PC-3 (cell line): ENCODE measurements around the gene DUS1L. TPM values are rescaled to one million over a fixed set of nuclear protein-coding genes. Genes with fewer than 3 reads are reported as not detected.

Source experiments
- ATAC-seq: fragments of 200-7000 bp; cut with Tn5 transposase; 2 replicates; pipeline ENCODE4 v1.9.1; 2020; ENCODE audit warnings: mild to moderate bottlenecking, moderate library complexity
- BruUV-seq: library from RNA; stranded (reverse); fragments of 400-500 nt; replicated peaks from 2 replicates; lab custom pipeline; 2021; lab: Mats Ljungman, UMichigan
- CTCF ChIA-PET: fragments of 300-600 bp; sonication (Branson Sonifier 250); formaldehyde crosslinking; loops from one replicate; lab custom pipeline; 2022; ENCODE audit warnings: antibody characterized with exemption; lab: Charles Lee
- POLR2A ChIA-PET: fragments of 300-600 bp; sonication (Branson Sonifier 250); formaldehyde crosslinking; loops from one replicate; lab custom pipeline; 2022; ENCODE audit warnings: antibody characterized with exemption; ENCODE audit not compliant: unreplicated experiment; lab: Charles Lee
- DNase-seq: peaks from one replicate; pipeline ENCODE4 v3.0.0-alpha.2; 2015
- H2AFZ ChIP-seq: fragments of 300-600 bp; sonication (generic); 2 replicates; pipeline ENCODE4 v1.6.0; 2016; ENCODE audit warnings: antibody characterized with exemption, low read length
- H3F3A ChIP-seq: fragments of 300-600 bp; sonication (generic); one replicate; pipeline ENCODE4 v1.6.0; 2017; ENCODE audit warnings: antibody characterized with exemption, low read length, control low read depth, mild to moderate bottlenecking; ENCODE audit not compliant: unreplicated experiment
- H3K27ac ChIP-seq: fragments of 300-600 bp; sonication (generic); 2 replicates; pipeline ENCODE4 v1.5.1; 2016; ENCODE audit warnings: mild to moderate bottlenecking, low read length
- H3K27me3 ChIP-seq: fragments of 300-600 bp; sonication (generic); 2 replicates; pipeline ENCODE4 v1.6.1; 2016; ENCODE audit warnings: low read length, mixed read lengths
- H3K36me3 ChIP-seq: fragments of 300-600 bp; sonication (generic); 2 replicates; pipeline ENCODE4 v1.6.1; 2016; ENCODE audit warnings: low read depth, mixed run types, low read length, mixed read lengths
- H3K4me1 ChIP-seq: fragments of 300-600 bp; sonication (generic); 2 replicates; pipeline ENCODE4 v1.5.1; 2016; ENCODE audit warnings: low read length; ENCODE audit not compliant: insufficient read depth
- H3K4me2 ChIP-seq: fragments of 300-600 bp; sonication (generic); 2 replicates; pipeline ENCODE4 v1.6.0; 2016; ENCODE audit warnings: low read length
- H3K4me3 ChIP-seq: fragments of 300-600 bp; sonication (generic); 2 replicates; pipeline ENCODE4 v1.5.1; 2016; ENCODE audit warnings: mild to moderate bottlenecking, low read length, mixed read lengths
- H3K79me2 ChIP-seq: fragments of 300-600 bp; sonication (generic); 2 replicates; pipeline ENCODE4 v1.6.1; 2017; ENCODE audit warnings: low read length, mixed read lengths
- H3K9ac ChIP-seq: fragments of 300-600 bp; sonication (generic); 2 replicates; pipeline ENCODE4 v1.6.0; 2016; ENCODE audit warnings: mild to moderate bottlenecking, low read length
- H3K9me2 ChIP-seq: fragments of 300-600 bp; sonication (generic); replicated peaks from 2 replicates; pipeline ENCODE4 v1.6.1; 2016; ENCODE audit warnings: mixed run types, low read length, mixed read lengths
- H3K9me3 ChIP-seq: fragments of 300-600 bp; sonication (generic); 2 replicates; pipeline ENCODE4 v1.6.1; 2016; ENCODE audit warnings: low read length, mixed read lengths
- H4K20me1 ChIP-seq: fragments of 300-600 bp; sonication (generic); 2 replicates; pipeline ENCODE4 v1.6.1; 2016; ENCODE audit warnings: low read length, mixed read lengths
- CTCF ChIP-seq: fragments of 300-600 bp; sonication (generic); conservative IDR thresholded peaks from 2 replicates; pipeline ENCODE4 v1.5.1; 2017; ENCODE audit warnings: antibody characterized with exemption, low read depth, mild to moderate bottlenecking, low read length
- EZH2 ChIP-seq: fragments of 300-600 bp; sonication (generic); IDR thresholded peaks from one replicate; pipeline ENCODE4 v1.6.1; 2017; ENCODE audit warnings: antibody characterized with exemption, mild to moderate bottlenecking, low read length; ENCODE audit not compliant: unreplicated experiment
- EZH2phosphoT487 ChIP-seq: fragments of 300-600 bp; sonication (generic); IDR thresholded peaks from 2 replicates; pipeline ENCODE4 v1.6.1; 2018; ENCODE audit warnings: mild to moderate bottlenecking, antibody characterized with exemption, low read length, borderline replicate concordance
- intact Hi-C: fragments of 100-400 bp; cut with micrococcal nuclease; formaldehyde crosslinking; loops from 2 replicates; pipeline ENCODE4 v1.9.0; 2023
- total RNA-seq: library from RNA; depleted of rRNA; stranded (reverse); fragments of >200 nt; gene quantifications from 2 replicates; pipeline ENCODE4 v1.2.3, GENCODE V29; 2014

DUS1L gene
- total RNA-seq, 1 experiment from 2014 or later, result 205 TPM

DNA sequence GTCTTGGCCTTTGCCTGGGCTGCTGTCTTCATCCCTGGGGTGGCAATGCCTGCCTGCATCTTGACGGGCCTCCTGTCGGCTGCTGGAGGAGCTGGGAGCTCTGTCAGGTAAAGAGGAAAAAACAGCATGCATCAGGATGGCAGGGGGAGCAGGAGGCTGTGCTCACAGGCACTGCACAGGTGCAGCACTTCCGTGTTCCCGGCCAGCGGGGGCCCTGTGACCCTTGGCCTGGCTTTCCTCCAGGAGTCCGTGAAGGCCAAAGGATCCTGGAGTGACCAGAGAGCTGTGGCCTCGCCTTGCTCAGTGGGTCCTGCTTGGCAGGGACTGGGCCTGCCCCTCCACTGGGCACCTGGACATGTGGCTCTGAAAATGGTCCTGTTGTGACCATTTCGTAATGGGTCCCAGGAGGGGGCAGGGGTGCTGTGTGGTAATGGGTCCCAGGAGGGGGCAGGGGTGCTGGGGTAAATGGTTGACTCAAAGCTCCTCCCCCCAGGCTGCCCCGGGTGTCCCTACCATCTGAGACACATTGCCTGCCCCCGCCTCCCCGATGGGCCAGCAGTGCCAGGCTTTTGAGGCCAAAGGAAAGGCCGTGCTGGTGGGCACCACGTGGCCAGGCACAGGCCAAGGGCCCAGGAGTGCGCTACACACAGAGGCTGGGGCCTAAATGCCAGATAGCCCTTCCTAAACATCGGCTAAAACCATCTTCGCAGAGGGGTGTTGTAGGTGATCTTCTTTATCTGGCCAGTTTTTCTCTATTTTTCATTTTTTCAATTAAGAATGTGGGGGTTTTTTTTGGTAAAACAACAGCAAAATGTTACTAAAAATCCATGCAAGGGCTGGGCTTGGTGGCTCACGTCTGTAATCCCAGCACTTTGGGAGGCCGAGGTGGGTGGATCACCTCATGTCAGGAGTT, 36.4 kb upstream of the DUS1L start:
- Histone ChIP-seq H4K20me1 (peaks cover 2% of the 10 kb centered on the region), H3K4me1 (peaks cover 34% of the 10 kb centered on the region), H2AFZ (no peak overlapping the region), H3K27ac (no peak overlapping the region), H3K9me2 (no peaks in the 10 kb centered on the region), H3K9ac (no peak overlapping the region), H3K9me3 (no peaks in the 10 kb centered on the region), H3K79me2 (peaks cover 19% of the 10 kb centered on the region), H3K4me3 (no peak overlapping the region), H3F3A (no peaks in the 10 kb centered on the region), H3K27me3 (no peaks in the 10 kb centered on the region), H3K36me3 (no peaks in the 10 kb centered on the region), H3K4me2 (no peak overlapping the region)
- ChIA-PET POLR2A (no interaction called here), CTCF (no interaction called here)
- no TSS peak for BruUV-seq
- DNase-seq, result no peak
- ATAC-seq, result no peak
- intact Hi-C loops, result no loop called here
- TF ChIP-seq EZH2, result no peak
- TF ChIP-seq EZH2phosphoT487, result no peak
- no peak for TF ChIP-seq CTCF

- peaks cover 1% of the 10 kb centered on the region; the same call in 1 of the 2 replicates for H3K36me3 ChIP-seq
- no peak for DNase-seq
- no peak overlapping the region for H2AFZ ChIP-seq
- intact Hi-C loops, result no loop called here
- no peaks in the 10 kb centered on the region for H3F3A ChIP-seq
- H3K9me3 ChIP-seq, result no peaks in the 10 kb centered on the region
- no TSS peak for BruUV-seq
- H3K4me1 ChIP-seq, result peaks cover 32% of the 10 kb centered on the region
- no peak for TF ChIP-seq EZH2
- TF ChIP-seq CTCF, result no peak
- no peak for TF ChIP-seq EZH2phosphoT487
- POLR2A ChIA-PET, result no interaction called here
- H3K79me2 ChIP-seq, result peaks cover 26% of the 10 kb centered on the region
- CTCF ChIA-PET, result no interaction called here
- no peak for ATAC-seq
- no peak overlapping the region for H3K4me3 ChIP-seq
- H3K27me3 ChIP-seq, result no peaks in the 10 kb centered on the region
- H3K4me2 ChIP-seq, result no peak overlapping the region
- H3K9me2 ChIP-seq, result no peaks in the 10 kb centered on the region
- H3K27ac ChIP-seq, result no peak overlapping the region
- no peak overlapping the region for H3K9ac ChIP-seq
- H4K20me1 ChIP-seq, result peaks cover 9% of the 10 kb centered on the region
Observed at GRCh38 chr17:82101301-82101715, 35.7 kb upstream of the DUS1L start.
